Measurements from ENCODE around the gene CEMIP.

DNA sequence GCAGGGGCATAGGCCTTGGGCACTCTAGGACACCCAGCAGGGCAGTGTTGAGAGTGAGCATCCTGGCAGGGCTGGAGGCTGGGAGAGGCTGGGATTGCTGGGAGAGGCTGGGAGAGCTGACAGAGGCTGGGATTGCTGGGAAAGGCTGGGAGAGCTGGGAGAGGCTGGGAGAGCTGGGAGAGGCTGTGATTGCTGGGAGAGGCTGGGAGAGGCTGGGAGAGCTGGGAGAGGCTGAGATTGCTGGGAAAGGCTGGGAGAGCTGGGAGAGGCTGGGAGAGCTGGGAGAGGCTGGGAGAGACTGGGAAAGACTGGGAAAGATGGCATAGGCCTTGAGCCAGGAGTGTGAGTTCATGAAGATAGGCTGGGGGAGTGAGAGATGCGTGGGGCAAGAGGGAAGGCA lies 132.7 kb downstream of the CEMIP start:
- TF ChIP-seq, protein P1, sequence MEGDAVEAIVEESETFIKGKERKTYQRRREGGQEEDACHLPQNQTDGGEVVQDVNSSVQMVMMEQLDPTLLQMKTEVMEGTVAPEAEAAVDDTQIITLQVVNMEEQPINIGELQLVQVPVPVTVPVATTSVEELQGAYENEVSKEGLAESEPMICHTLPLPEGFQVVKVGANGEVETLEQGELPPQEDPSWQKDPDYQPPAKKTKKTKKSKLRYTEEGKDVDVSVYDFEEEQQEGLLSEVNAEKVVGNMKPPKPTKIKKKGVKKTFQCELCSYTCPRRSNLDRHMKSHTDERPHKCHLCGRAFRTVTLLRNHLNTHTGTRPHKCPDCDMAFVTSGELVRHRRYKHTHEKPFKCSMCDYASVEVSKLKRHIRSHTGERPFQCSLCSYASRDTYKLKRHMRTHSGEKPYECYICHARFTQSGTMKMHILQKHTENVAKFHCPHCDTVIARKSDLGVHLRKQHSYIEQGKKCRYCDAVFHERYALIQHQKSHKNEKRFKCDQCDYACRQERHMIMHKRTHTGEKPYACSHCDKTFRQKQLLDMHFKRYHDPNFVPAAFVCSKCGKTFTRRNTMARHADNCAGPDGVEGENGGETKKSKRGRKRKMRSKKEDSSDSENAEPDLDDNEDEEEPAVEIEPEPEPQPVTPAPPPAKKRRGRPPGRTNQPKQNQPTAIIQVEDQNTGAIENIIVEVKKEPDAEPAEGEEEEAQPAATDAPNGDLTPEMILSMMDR (conservative IDR thresholded peaks at IDR 0.05; ENCODE audit: low read length): no peak
- no peak for TF ChIP-seq EZH2phosphoT487 (IDR thresholded peaks at IDR 0.05; ENCODE audit: borderline replicate concordance)

Measured in Loucy (cell line).